Measurements from ENCODE around the gene SCG2. TPM values are rescaled to one million over a fixed set of nuclear protein-coding genes. Genes with fewer than 3 reads are reported as not detected.

The SCG2 gene
- polyA plus RNA-seq, 1 donor from 2014 or later, result not detected

GRCh38 chr2:223625652-223626051 is 23.5 kb upstream of the SCG2 start:
- H3K4me1 Mint-ChIP-seq, result no peaks in the 10 kb centered on the region
- peaks cover 0 to 3% (median 2%) of the 10 kb centered on the region in 3 donors for H3K9me3 Mint-ChIP-seq
- no peak overlapping the region for H3K27ac Mint-ChIP-seq
- no peak overlapping the region for H3K4me3 Mint-ChIP-seq
- no peaks in the 10 kb centered on the region for H3K36me3 Mint-ChIP-seq
- peaks cover 2% of the 10 kb centered on the region for H3K27me3 Mint-ChIP-seq

GRCh38 chr2:223621901-223622300 is 19.7 kb upstream of the SCG2 start:
- Mint-ChIP-seq H3K9me3 (peaks cover 0 to 2% (median 0%) of the 10 kb centered on the region in 3 donors), H3K27me3 (peaks cover 9% of the 10 kb centered on the region), H3K4me1 (no peaks in the 10 kb centered on the region), H3K36me3 (no peaks in the 10 kb centered on the region), H3K4me3 (no peak overlapping the region), H3K27ac (no peak overlapping the region)

- peaks cover 0 to 2% (median 0%) of the 10 kb centered on the region in 3 donors for H3K9me3 Mint-ChIP-seq
- no peak overlapping the region for H3K27ac Mint-ChIP-seq
- no peaks in the 10 kb centered on the region for H3K4me1 Mint-ChIP-seq
- H3K4me3 Mint-ChIP-seq, result no peak overlapping the region
- H3K27me3 Mint-ChIP-seq, result peaks cover 10% of the 10 kb centered on the region
- no peaks in the 10 kb centered on the region for H3K36me3 Mint-ChIP-seq
These were observed 17.4 kb upstream of the SCG2 start for GRCh38 chr2:223619486-223620129.

- H3K36me3 Mint-ChIP-seq, result no peaks in the 10 kb centered on the region
- no peak overlapping the region for H3K27ac Mint-ChIP-seq
- peaks cover 0 to 2% (median 0%) of the 10 kb centered on the region in 3 donors for H3K9me3 Mint-ChIP-seq
- H3K4me3 Mint-ChIP-seq, result peak overlapping the region in 1 of 4 donors; percentile 63
- H3K27me3 Mint-ChIP-seq, result peaks cover 19% of the 10 kb centered on the region
- H3K4me1 Mint-ChIP-seq, result no peaks in the 10 kb centered on the region
These were observed 16.2 kb upstream of the SCG2 start for GRCh38 chr2:223618172-223619035.

GRCh38 chr2:223614534-223614933 is 12.4 kb upstream of the SCG2 start:
- Mint-ChIP-seq H3K36me3 (no peaks in the 10 kb centered on the region), H3K27ac (no peak overlapping the region), H3K4me3 (no peak overlapping the region), H3K9me3 (no peaks in the 10 kb centered on the region), H3K4me1 (peaks cover 0 to 1% (median 0%) of the 10 kb centered on the region in 3 donors), H3K27me3 (peaks cover 23% of the 10 kb centered on the region)

GRCh38 chr2:223613017-223613950 is 11.1 kb upstream of the SCG2 start:
- no peaks in the 10 kb centered on the region for H3K9me3 Mint-ChIP-seq
- peaks cover 0 to 1% (median 0%) of the 10 kb centered on the region in 3 donors for H3K4me1 Mint-ChIP-seq
- H3K27ac Mint-ChIP-seq, result no peak overlapping the region
- H3K27me3 Mint-ChIP-seq, result peaks cover 19% of the 10 kb centered on the region
- no peak overlapping the region for H3K4me3 Mint-ChIP-seq
- no peaks in the 10 kb centered on the region for H3K36me3 Mint-ChIP-seq

- Mint-ChIP-seq H3K4me1 (peaks cover 0 to 1% (median 0%) of the 10 kb centered on the region in 3 donors), H3K9me3 (no peaks in the 10 kb centered on the region), H3K36me3 (no peaks in the 10 kb centered on the region), H3K4me3 (no peak overlapping the region), H3K27me3 (peaks cover 19% of the 10 kb centered on the region), H3K27ac (no peak overlapping the region)
These were observed 10.3 kb upstream of the SCG2 start for GRCh38 chr2:223612501-223612900.

GRCh38 chr2:223611061-223611460 is 8.9 kb upstream of the SCG2 start:
- Mint-ChIP-seq H3K4me1 (peaks cover 0 to 1% (median 0%) of the 10 kb centered on the region in 3 donors), H3K36me3 (no peaks in the 10 kb centered on the region), H3K9me3 (peaks cover 0 to 2% (median 0%) of the 10 kb centered on the region in 3 donors), H3K4me3 (no peak overlapping the region), H3K27me3 (peaks cover 22% of the 10 kb centered on the region), H3K27ac (no peak overlapping the region)

GRCh38 chr2:223607476-223607875 is 5.3 kb upstream of the SCG2 start:
- peaks cover 0 to 2% (median 0%) of the 10 kb centered on the region in 3 donors for H3K9me3 Mint-ChIP-seq
- peaks cover 6% of the 10 kb centered on the region for H3K27me3 Mint-ChIP-seq
- H3K4me1 Mint-ChIP-seq, result no peaks in the 10 kb centered on the region
- H3K4me3 Mint-ChIP-seq, result no peak overlapping the region
- H3K36me3 Mint-ChIP-seq, result no peaks in the 10 kb centered on the region
- no peak overlapping the region for H3K27ac Mint-ChIP-seq

- H3K9me3 Mint-ChIP-seq, result peaks cover 0 to 2% (median 0%) of the 10 kb centered on the region in 3 donors
- H3K27me3 Mint-ChIP-seq, result peaks cover 4% of the 10 kb centered on the region
- H3K4me3 Mint-ChIP-seq, result no peak overlapping the region
- no peaks in the 10 kb centered on the region for H3K36me3 Mint-ChIP-seq
- no peak overlapping the region for H3K27ac Mint-ChIP-seq
- peaks cover 0 to 3% (median 0%) of the 10 kb centered on the region in 3 donors for H3K4me1 Mint-ChIP-seq
These were observed 4.8 kb upstream of the SCG2 start for GRCh38 chr2:223606946-223607345.

- H3K4me3 Mint-ChIP-seq, result no peak overlapping the region
- peaks cover 0 to 3% (median 0%) of the 10 kb centered on the region in 3 donors for H3K4me1 Mint-ChIP-seq
These were observed 2.1 kb upstream of the SCG2 start for GRCh38 chr2:223604231-223604630.

GRCh38 chr2:223602972-223603371 is 811 bp upstream of the SCG2 start:
- peaks cover 0 to 2% (median 0%) of the 10 kb centered on the region in 3 donors for H3K9me3 Mint-ChIP-seq
- H3K4me3 Mint-ChIP-seq, result no peak overlapping the region
- H3K27ac Mint-ChIP-seq, result no peak overlapping the region
- peaks cover 0 to 3% (median 0%) of the 10 kb centered on the region in 3 donors for H3K4me1 Mint-ChIP-seq
- peaks cover 3% of the 10 kb centered on the region for H3K27me3 Mint-ChIP-seq
- no peaks in the 10 kb centered on the region for H3K36me3 Mint-ChIP-seq

More at GRCh38 chr2:223604231-223604630, 2.1 kb upstream of the SCG2 start:
- Mint-ChIP-seq H3K27ac (no peak overlapping the region), H3K27me3 (peaks cover 3% of the 10 kb centered on the region), H3K9me3 (peaks cover 0 to 2% (median 0%) of the 10 kb centered on the region in 3 donors), H3K36me3 (no peaks in the 10 kb centered on the region)

GRCh38 chr2:223601018-223601417 is 1.1 kb downstream of the SCG2 start:
- peaks cover 0 to 3% (median 0%) of the 10 kb centered on the region in 3 donors for H3K4me1 Mint-ChIP-seq
- no peak overlapping the region for H3K27ac Mint-ChIP-seq
- no peaks in the 10 kb centered on the region for H3K27me3 Mint-ChIP-seq
- H3K9me3 Mint-ChIP-seq, result no peaks in the 10 kb centered on the region
- no peaks in the 10 kb centered on the region for H3K36me3 Mint-ChIP-seq
- no peak overlapping the region for H3K4me3 Mint-ChIP-seq

GRCh38 chr2:223599640-223600380 is 2.4 kb downstream of the SCG2 start:
- Mint-ChIP-seq H3K27ac (no peak overlapping the region), H3K9me3 (no peaks in the 10 kb centered on the region), H3K27me3 (no peaks in the 10 kb centered on the region), H3K4me1 (peaks cover 0 to 3% (median 0%) of the 10 kb centered on the region in 3 donors), H3K4me3 (no peak overlapping the region), H3K36me3 (no peaks in the 10 kb centered on the region)
